ENCODE results near the gene JMJD1C.

Gene JMJD1C

DNA sequence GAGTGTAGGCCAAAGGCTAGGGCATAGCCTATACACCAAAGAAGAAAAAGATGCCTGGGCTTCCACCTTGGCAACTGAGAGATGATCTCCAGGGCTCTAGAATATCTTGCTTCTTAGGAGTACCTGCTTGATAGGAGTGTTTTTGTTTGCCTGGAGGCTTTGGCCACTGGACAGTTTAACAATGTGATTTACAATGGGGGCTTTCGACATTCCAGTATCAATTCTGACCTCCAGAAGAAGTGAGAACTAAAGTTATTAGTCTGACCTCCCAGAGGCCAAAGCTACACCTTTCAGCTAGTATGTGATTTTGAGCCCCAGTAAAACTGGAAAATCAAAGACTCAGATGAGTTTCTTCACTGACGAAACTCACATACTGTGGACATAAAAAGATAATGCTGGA lies 96.1 kb downstream of the JMJD1C start:
- POLR2A ChIA-PET = no interaction called here

DNA sequence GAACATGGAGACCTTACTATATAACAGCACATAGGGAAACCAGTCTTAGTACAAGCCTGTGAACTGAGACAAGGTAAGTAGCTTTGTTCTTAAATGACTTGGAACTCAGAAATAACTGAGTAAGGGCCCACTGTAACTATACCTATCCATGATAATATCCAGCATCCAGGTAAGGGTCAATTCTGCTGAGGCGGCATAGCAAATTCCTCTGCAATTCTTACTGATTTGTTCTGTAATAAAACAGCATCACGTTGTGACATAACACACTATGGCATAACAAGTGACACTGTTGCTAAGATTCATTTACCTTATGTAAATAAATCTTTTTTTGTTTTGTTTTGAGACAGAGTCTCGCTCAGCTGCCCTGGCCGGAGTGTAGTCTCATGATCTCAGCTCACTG lies 97.4 kb downstream of the JMJD1C start:
- CTCF ChIA-PET = interaction anchor here (0.7 to 1.0 kb wide), 2 partner anchors 169 to 352 kb away, joined by 3 to 4 read pairs; no protein-coding TSS in a partner anchor
- no peak overlapping the region for H3K4me3 ChIP-seq (ENCODE audit: low read depth, low read length)
- H3K9me3 ChIP-seq (ENCODE audit: control insufficient read depth, insufficient read depth, low read depth, low read length) = no peaks in the 10 kb centered on the region
- H3K4me1 ChIP-seq (ENCODE audit: control insufficient read depth, insufficient read depth, low read length) = no peaks in the 10 kb centered on the region
- POLR2A ChIA-PET = no interaction called here
- no peak overlapping the region for H3K27ac ChIP-seq (ENCODE audit: extremely low read depth, low read depth, low read length)
- TF ChIP-seq, protein P1, sequence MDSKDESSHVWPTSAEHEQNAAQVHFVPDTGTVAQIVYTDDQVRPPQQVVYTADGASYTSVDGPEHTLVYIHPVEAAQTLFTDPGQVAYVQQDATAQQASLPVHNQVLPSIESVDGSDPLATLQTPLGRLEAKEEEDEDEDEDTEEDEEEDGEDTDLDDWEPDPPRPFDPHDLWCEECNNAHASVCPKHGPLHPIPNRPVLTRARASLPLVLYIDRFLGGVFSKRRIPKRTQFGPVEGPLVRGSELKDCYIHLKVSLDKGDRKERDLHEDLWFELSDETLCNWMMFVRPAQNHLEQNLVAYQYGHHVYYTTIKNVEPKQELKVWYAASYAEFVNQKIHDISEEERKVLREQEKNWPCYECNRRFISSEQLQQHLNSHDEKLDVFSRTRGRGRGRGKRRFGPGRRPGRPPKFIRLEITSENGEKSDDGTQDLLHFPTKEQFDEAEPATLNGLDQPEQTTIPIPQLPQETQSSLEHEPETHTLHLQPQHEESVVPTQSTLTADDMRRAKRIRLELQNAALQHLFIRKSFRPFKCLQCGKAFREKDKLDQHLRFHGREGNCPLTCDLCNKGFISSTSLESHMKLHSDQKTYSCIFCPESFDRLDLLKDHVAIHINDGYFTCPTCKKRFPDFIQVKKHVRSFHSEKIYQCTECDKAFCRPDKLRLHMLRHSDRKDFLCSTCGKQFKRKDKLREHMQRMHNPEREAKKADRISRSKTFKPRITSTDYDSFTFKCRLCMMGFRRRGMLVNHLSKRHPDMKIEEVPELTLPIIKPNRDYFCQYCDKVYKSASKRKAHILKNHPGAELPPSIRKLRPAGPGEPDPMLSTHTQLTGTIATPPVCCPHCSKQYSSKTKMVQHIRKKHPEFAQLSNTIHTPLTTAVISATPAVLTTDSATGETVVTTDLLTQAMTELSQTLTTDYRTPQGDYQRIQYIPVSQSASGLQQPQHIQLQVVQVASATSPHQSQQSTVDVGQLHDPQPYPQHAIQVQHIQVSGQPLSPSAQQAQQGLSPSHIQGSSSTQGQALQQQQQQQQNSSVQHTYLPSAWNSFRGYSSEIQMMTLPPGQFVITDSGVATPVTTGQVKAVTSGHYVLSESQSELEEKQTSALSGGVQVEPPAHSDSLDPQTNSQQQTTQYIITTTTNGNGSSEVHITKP (tag by site-specific recombination; IDR thresholded peaks at IDR 0.05) = no peak
- TF ChIP-seq ZNF654 (tag by site-specific recombination; IDR thresholded peaks at IDR 0.05; ENCODE audit: low read depth) (no peak), ZFHX2 (tag by site-specific recombination; conservative IDR thresholded peaks at IDR 0.05) (no peak), SP2 (tag by site-specific recombination; IDR thresholded peaks at IDR 0.05) (no peak), PRDM1 (tag by site-specific recombination; IDR thresholded peaks at IDR 0.05) (no peak), MZF1 (tag by site-specific recombination; IDR thresholded peaks at IDR 0.05; ENCODE audit: borderline replicate concordance) (no peak), ZFP37 (tag by site-specific recombination; IDR thresholded peaks at IDR 0.05) (no peak), ZNF621 (tag by site-specific recombination; IDR thresholded peaks at IDR 0.05) (no peak), KLF8 (tag by site-specific recombination; IDR thresholded peaks at IDR 0.05) (no peak), ZNF561 (tag by site-specific recombination; IDR thresholded peaks at IDR 0.05; ENCODE audit: borderline replicate concordance) (no peak), ZNF707 (tag by site-specific recombination; IDR thresholded peaks at IDR 0.05) (no peak), ZNF529 (tag by site-specific recombination; IDR thresholded peaks at IDR 0.05; ENCODE audit: insufficient replicate concordance) (no peak), ZNF155 (tag by site-specific recombination; IDR thresholded peaks at IDR 0.05) (no peak), ZNF16 (tag by site-specific recombination; IDR thresholded peaks at IDR 0.05; ENCODE audit: low read depth) (no peak), TRIM28 (IDR thresholded peaks at IDR 0.05; ENCODE audit: borderline replicate concordance, low read length) (no peak), ZNF138 (tag by site-specific recombination; IDR thresholded peaks at IDR 0.05; ENCODE audit: borderline replicate concordance) (no peak), ZNF701 (tag by site-specific recombination; IDR thresholded peaks at IDR 0.05) (no peak)
- TF ChIP-seq, protein P2, sequence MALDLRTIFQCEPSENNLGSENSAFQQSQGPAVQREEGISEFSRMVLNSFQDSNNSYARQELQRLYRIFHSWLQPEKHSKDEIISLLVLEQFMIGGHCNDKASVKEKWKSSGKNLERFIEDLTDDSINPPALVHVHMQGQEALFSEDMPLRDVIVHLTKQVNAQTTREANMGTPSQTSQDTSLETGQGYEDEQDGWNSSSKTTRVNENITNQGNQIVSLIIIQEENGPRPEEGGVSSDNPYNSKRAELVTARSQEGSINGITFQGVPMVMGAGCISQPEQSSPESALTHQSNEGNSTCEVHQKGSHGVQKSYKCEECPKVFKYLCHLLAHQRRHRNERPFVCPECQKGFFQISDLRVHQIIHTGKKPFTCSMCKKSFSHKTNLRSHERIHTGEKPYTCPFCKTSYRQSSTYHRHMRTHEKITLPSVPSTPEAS (tag by site-specific recombination; IDR thresholded peaks at IDR 0.05) = no peak
- TF ChIP-seq, protein P3, sequence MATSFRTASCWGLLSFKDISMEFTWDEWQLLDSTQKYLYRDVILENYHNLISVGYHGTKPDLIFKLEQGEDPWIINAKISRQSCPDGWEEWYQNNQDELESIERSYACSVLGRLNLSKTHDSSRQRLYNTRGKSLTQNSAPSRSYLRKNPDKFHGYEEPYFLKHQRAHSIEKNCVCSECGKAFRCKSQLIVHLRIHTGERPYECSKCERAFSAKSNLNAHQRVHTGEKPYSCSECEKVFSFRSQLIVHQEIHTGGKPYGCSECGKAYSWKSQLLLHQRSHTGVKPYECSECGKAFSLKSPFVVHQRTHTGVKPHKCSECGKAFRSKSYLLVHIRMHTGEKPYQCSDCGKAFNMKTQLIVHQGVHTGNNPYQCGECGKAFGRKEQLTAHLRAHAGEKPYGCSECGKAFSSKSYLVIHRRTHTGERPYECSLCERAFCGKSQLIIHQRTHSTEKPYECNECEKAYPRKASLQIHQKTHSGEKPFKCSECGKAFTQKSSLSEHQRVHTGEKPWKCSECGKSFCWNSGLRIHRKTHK (tag by site-specific recombination; IDR thresholded peaks at IDR 0.05) = no peak
- TF ChIP-seq, protein P4, sequence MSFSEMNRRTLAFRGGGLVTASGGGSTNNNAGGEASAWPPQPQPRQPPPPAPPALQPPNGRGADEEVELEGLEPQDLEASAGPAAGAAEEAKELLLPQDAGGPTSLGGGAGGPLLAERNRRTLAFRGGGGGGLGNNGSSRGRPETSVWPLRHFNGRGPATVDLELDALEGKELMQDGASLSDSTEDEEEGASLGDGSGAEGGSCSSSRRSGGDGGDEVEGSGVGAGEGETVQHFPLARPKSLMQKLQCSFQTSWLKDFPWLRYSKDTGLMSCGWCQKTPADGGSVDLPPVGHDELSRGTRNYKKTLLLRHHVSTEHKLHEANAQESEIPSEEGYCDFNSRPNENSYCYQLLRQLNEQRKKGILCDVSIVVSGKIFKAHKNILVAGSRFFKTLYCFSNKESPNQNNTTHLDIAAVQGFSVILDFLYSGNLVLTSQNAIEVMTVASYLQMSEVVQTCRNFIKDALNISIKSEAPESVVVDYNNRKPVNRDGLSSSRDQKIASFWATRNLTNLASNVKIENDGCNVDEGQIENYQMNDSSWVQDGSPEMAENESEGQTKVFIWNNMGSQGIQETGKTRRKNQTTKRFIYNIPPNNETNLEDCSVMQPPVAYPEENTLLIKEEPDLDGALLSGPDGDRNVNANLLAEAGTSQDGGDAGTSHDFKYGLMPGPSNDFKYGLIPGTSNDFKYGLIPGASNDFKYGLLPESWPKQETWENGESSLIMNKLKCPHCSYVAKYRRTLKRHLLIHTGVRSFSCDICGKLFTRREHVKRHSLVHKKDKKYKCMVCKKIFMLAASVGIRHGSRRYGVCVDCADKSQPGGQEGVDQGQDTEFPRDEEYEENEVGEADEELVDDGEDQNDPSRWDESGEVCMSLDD (tag by site-specific recombination; IDR thresholded peaks at IDR 0.05) = no peak
- no peaks in the 10 kb centered on the region for H3K36me3 ChIP-seq (ENCODE audit: control insufficient read depth in 2 of 2, insufficient read depth in 1 of 2, low read length in 2 of 2)

More for the DNA sequence above, 96.1 kb downstream of the JMJD1C start:
- Histone ChIP-seq H3K27ac (ENCODE audit: extremely low read depth, low read depth, low read length) (no peak overlapping the region), H3K4me1 (ENCODE audit: control insufficient read depth, insufficient read depth, low read length) (no peaks in the 10 kb centered on the region), H3K9me3 (ENCODE audit: control insufficient read depth, insufficient read depth, low read depth, low read length) (no peaks in the 10 kb centered on the region), H3K4me3 (ENCODE audit: low read depth, low read length) (no peak overlapping the region), H3K36me3 (ENCODE audit: control insufficient read depth in 2 of 2, insufficient read depth in 1 of 2, low read length in 2 of 2) (no peaks in the 10 kb centered on the region)
- TF ChIP-seq ZNF423 (tag by site-specific recombination; IDR thresholded peaks at IDR 0.05) (no peak), ZNF768 (tag by site-specific recombination; IDR thresholded peaks at IDR 0.05) (no peak), KLF1 (tag by site-specific recombination; IDR thresholded peaks at IDR 0.05) (no peak), ZSCAN16 (tag by site-specific recombination; IDR thresholded peaks at IDR 0.05) (no peak)
- CTCF ChIA-PET = no interaction called here

All from HEK293 (cell line).